Measurements from ENCODE around the gene TBKBP1. TPM values are rescaled to one million over a fixed set of nuclear protein-coding genes. Genes with fewer than 3 reads are reported as not detected.

Gene TBKBP1
- total RNA-seq, 1 experiment from 2014 or later: 33.2 TPM

- WGBS (ENCODE audit: extremely low coverage, insufficient read length, low lambda C conversion rate): no CpG with 5 or more reads among the region's 9 CpGs
- H3K9me3 ChIP-seq (ENCODE audit: control insufficient read depth, low read depth, low read length): no peaks in the 10 kb centered on the region
- no peak for TF ChIP-seq CTCF (conservative IDR thresholded peaks at IDR 0.05)
These were observed 24.1 kb downstream of the TBKBP1 start for GRCh38 chr17:47717979-47718621.

More at GRCh38 chr17:47717979-47718621, 24.1 kb downstream of the TBKBP1 start:
- Histone ChIP-seq H2BK15ac (ENCODE audit: low read depth, low read length) (no peak overlapping the region), H2AFZ (ENCODE audit: low read length) (no peak overlapping the region), H3K23ac (ENCODE audit: insufficient read length, low read depth, low read length) (no peak overlapping the region), H3K4me1 (ENCODE audit: insufficient read depth, low read length) (no peaks in the 10 kb centered on the region), H2BK5ac (ENCODE audit: insufficient read length, low read length) (no peak overlapping the region), H3K79me2 (ENCODE audit: insufficient read depth, low read length) (no peaks in the 10 kb centered on the region), H4K91ac (ENCODE audit: insufficient read length, low read depth, low read length) (no peak overlapping the region), H4K8ac (replicated peaks; ENCODE audit: insufficient read length, low read depth, low read length) (no peak overlapping the region), H3T11ph (ENCODE audit: low read length) (no peak overlapping the region), H3K27me3 (ENCODE audit: insufficient read depth, low read length) (peaks cover 2% of the 10 kb centered on the region; the same call in 1 of the 2 replicates), H3K79me1 (ENCODE audit: insufficient read depth, low read depth, low read length, poor library complexity, severe bottlenecking) (no peaks in the 10 kb centered on the region), H4K20me1 (ENCODE audit: control insufficient read depth, insufficient read depth, insufficient read length) (no peaks in the 10 kb centered on the region), H2AK5ac (ENCODE audit: insufficient read length, low read length) (no peak overlapping the region), H3K4me2 (ENCODE audit: insufficient read depth, insufficient read length, low read length) (no peak overlapping the region), H3K56ac (ENCODE audit: insufficient read length, low read depth, low read length) (no peak overlapping the region), H3K4ac (ENCODE audit: low read depth, low read length) (no peak overlapping the region), H3K14ac (ENCODE audit: insufficient read depth, low read length) (no peak overlapping the region), H2BK20ac (ENCODE audit: low read depth, low read length, poor library complexity, severe bottlenecking) (no peak overlapping the region), H3K18ac (ENCODE audit: insufficient read length, low read depth, low read length) (no peak overlapping the region), H4K5ac (ENCODE audit: insufficient read length, low read depth, low read length) (no peak overlapping the region), H2BK12ac (ENCODE audit: insufficient read length, low read depth, low read length) (no peak overlapping the region), H3K27ac (ENCODE audit: insufficient read length, low read depth, low read length) (no peak overlapping the region), H3K9ac (ENCODE audit: extremely low read depth, insufficient read length, low read length) (no peak overlapping the region), H2BK120ac (ENCODE audit: low read depth, low read length, poor library complexity, severe bottlenecking) (no peak overlapping the region), H3K23me2 (ENCODE audit: insufficient read length, low read depth, low read length, poor library complexity, severe bottlenecking) (peaks cover 3% of the 10 kb centered on the region)
- Mint-ChIP-seq H3K27ac (peak overlapping the region in 1 of 3 experiments; percentile 5; a peak in 2 of 7 replicates), H3K27me3 (ENCODE audit: low read depth) (peaks cover 79% of the 10 kb centered on the region), H3K4me1 (peaks cover 27 to 38% of the 10 kb centered on the region in 2 experiments), H3K9me3 (no peaks in the 10 kb centered on the region), H3K4me3 (no peak overlapping the region; a peak in 1 of 5 replicates), H3K36me3 (ENCODE audit: insufficient read depth in 1 of 3, low read depth in 3 of 3) (no peaks in the 10 kb centered on the region)
- DNase-seq: no peak

Data from H9 (cell line).